A549 (cell line): Measurements from ENCODE around the gene PORCN. TPM values are rescaled to one million over a fixed set of nuclear protein-coding genes. Genes with fewer than 3 reads are reported as not detected.

ENCODE experiments used
- ATAC-seq, 2 experiments: fragments of 200-7000 bp in 1 of 2; fragments of >200 bp in 1 of 2; cut with Nextera tagmentation in 1 of 2; cut with Tn5 transposase in 1 of 2; 3 replicates each; pipeline versions ENCODE4 v1.8.0 to v1.9.1; 2018 to 2020; ENCODE audit warnings: mild to moderate bottlenecking in 1 of 2, moderate library complexity in 1 of 2
- CTCF ChIA-PET: fragments of 300-600 bp; sonication (Branson Sonifier 250); formaldehyde crosslinking; extraction: SDS; loops from one replicate; lab custom pipeline; 2021; ENCODE audit warnings: antibody characterized with exemption, inconsistent platforms; lab: Yijun Ruan, JAX
- POLR2A ChIA-PET: fragments of 350-600 bp; formaldehyde crosslinking; extraction: SDS; loops from one replicate; lab custom pipeline; 2021; ENCODE audit warnings: antibody characterized with exemption, inconsistent platforms; lab: Yijun Ruan, JAX
- DNase-seq, 2 experiments: peaks; one replicate each; pipeline versions ENCODE4 v3.0.0 to v3.0.0-alpha.2; 2011 to 2016; ENCODE audit warnings: low read depth in 1 of 2, low spot score in 1 of 2
- FAIRE-seq: peaks from 2 replicates; lab custom pipeline; 2011; peaks lifted over from hg19 to GRCh38; lab: Jason Lieb, UNC
- H3K27ac ChIP-seq, 2 experiments: fragments of >200 bp; sonication (Bioruptor Twin); formaldehyde crosslinking; 3 replicates each; pipeline ENCODE4 v1.5.1; 2016 to 2017
- H3K4me1 ChIP-seq: fragments of >200 bp; sonication (Bioruptor Twin); formaldehyde crosslinking; 3 replicates; pipeline ENCODE4 v1.6.1; 2016
- H3K4me2 ChIP-seq: fragments of >200 bp; sonication (Bioruptor Twin); formaldehyde crosslinking; 3 replicates; pipeline ENCODE4 v1.6.1; 2016
- H3K4me3 ChIP-seq: fragments of >200 bp; sonication (Bioruptor Twin); formaldehyde crosslinking; 3 replicates; pipeline ENCODE4 v1.5.1; 2016
- H3K9me3 ChIP-seq: fragments of >200 bp; sonication (Bioruptor Twin); formaldehyde crosslinking; 3 replicates; pipeline ENCODE4 v1.6.1; 2016
- ATOH8 ChIP-seq: fragments of 250-450 bp; sonication (Bioruptor Pico); IDR thresholded peaks from 2 replicates; pipeline ENCODE4 v1.5.0; 2020; ENCODE audit warnings: low read depth, mild to moderate bottlenecking, moderate library complexity
- BHLHE40 ChIP-seq: IDR thresholded peaks from 2 replicates; pipeline ENCODE4 v1.6.1; 2012; ENCODE audit warnings: low read depth, low read length, inconsistent platforms
- CHD4 ChIP-seq: fragments of 200-600 bp; sonication (generic); IDR thresholded peaks from 2 replicates; pipeline ENCODE4 v1.6.1; 2016; ENCODE audit warnings: antibody characterized with exemption, mild to moderate bottlenecking, borderline replicate concordance
- E2F6 ChIP-seq: IDR thresholded peaks from 2 replicates; pipeline ENCODE4 v1.6.1; 2012; ENCODE audit warnings: low read depth, borderline replicate concordance
- EHF ChIP-seq: fragments of 250-450 bp; sonication (Bioruptor Pico); IDR thresholded peaks from 2 replicates; pipeline ENCODE4 v1.5.0; 2020; ENCODE audit warnings: mild to moderate bottlenecking
- ELK1 ChIP-seq: fragments of 150-350 bp; IDR thresholded peaks from 2 replicates; pipeline ENCODE4 v1.6.1; 2014; ENCODE audit warnings: low read depth, mild to moderate bottlenecking, low read length
- GATA3 ChIP-seq: IDR thresholded peaks from 2 replicates; pipeline ENCODE4 v1.6.1; 2012; ENCODE audit warnings: borderline replicate concordance
- HDAC2 ChIP-seq: fragments of 200-600 bp; sonication (generic); IDR thresholded peaks from 2 replicates; pipeline ENCODE4 v1.6.1; 2016
- HEYL ChIP-seq: fragments of 250-450 bp; sonication (Bioruptor Pico); IDR thresholded peaks from 2 replicates; pipeline ENCODE4 v1.8.0; 2021; ENCODE audit warnings: mild to moderate bottlenecking, moderate library complexity
- HMGXB4 ChIP-seq: fragments of 250-450 bp; sonication (Bioruptor Pico); IDR thresholded peaks from 2 replicates; pipeline ENCODE4 v1.5.0; 2021; ENCODE audit warnings: mild to moderate bottlenecking, moderate library complexity, borderline replicate concordance
- HOXA7 ChIP-seq: fragments of 250-450 bp; sonication (Bioruptor Pico); IDR thresholded peaks from 2 replicates; pipeline ENCODE4 v1.5.0; 2020; ENCODE audit warnings: mild to moderate bottlenecking, moderate library complexity
- JUN ChIP-seq, 2 experiments: fragments of >200 bp; sonication (Bioruptor Twin); formaldehyde crosslinking; IDR thresholded peaks; 2 replicates in 1 of 2; 3 replicates in 1 of 2; pipeline ENCODE4 v1.6.1; 2016 to 2017
- MYC ChIP-seq: IDR thresholded peaks from 2 replicates; pipeline ENCODE4 v1.6.1; 2012; ENCODE audit warnings: mild to moderate bottlenecking, inconsistent platforms, low read length, improper control_type of control experiment, borderline replicate concordance
- NPAS2 ChIP-seq: fragments of 250-450 bp; sonication (Bioruptor Pico); IDR thresholded peaks from 2 replicates; pipeline ENCODE4 v1.8.0; 2022; ENCODE audit warnings: mild to moderate bottlenecking, moderate library complexity, borderline replicate concordance
- NR3C1 ChIP-seq: fragments of >200 bp; sonication (Bioruptor Twin); formaldehyde crosslinking; IDR thresholded peaks from 3 replicates; pipeline ENCODE4 v1.6.1; 2017
- PBX3 ChIP-seq: IDR thresholded peaks from 2 replicates; pipeline ENCODE4 v1.6.1; 2012
- POLR2A ChIP-seq: IDR thresholded peaks from 2 replicates; pipeline ENCODE4 v1.6.1; 2012; ENCODE audit warnings: mild to moderate bottlenecking, low read length
- REST ChIP-seq: fragments of 200-600 bp; sonication (generic); IDR thresholded peaks from 2 replicates; pipeline ENCODE4 v1.6.1; 2016; ENCODE audit warnings: antibody characterized with exemption, mild to moderate bottlenecking, moderate library complexity
- RFX5 ChIP-seq: fragments of 450-650 bp; IDR thresholded peaks from 2 replicates; pipeline ENCODE4 v1.7.1; 2014; ENCODE audit warnings: antibody characterized with exemption, mild to moderate bottlenecking, moderate library complexity
- SMC3 ChIP-seq: fragments of >200 bp; sonication (Bioruptor Twin); formaldehyde crosslinking; IDR thresholded peaks from 3 replicates; pipeline ENCODE4 v1.6.1; 2018; ENCODE audit warnings: inconsistent platforms
- USF2 ChIP-seq: fragments of 450-650 bp; IDR thresholded peaks from 2 replicates; pipeline ENCODE4 v1.6.1; 2014; ENCODE audit warnings: antibody characterized with exemption
- ZFP36 ChIP-seq: fragments of 450-650 bp; IDR thresholded peaks from 2 replicates; pipeline ENCODE4 v1.6.1; 2014; ENCODE audit warnings: borderline replicate concordance; ENCODE audit not compliant: partially characterized antibody
- ZNF302 ChIP-seq: fragments of 250-450 bp; sonication (Bioruptor Pico); IDR thresholded peaks from 2 replicates; pipeline ENCODE4 v1.9.0; 2021; ENCODE audit warnings: inconsistent platforms, mild to moderate bottlenecking, moderate library complexity
- ZSCAN20 ChIP-seq: fragments of 250-450 bp; sonication (Bioruptor Pico); IDR thresholded peaks from 2 replicates; pipeline ENCODE4 v1.8.0; 2022; ENCODE audit warnings: mild to moderate bottlenecking, moderate library complexity
- WGBS: methylation state at CpG from one replicate; pipeline ENCODE4 v1.1.6; 2017; ENCODE audit errors: missing lambda C conversion rate; 5-methylcytosine and 5-hydroxymethylcytosine counted together
- polyA plus RNA-seq, 4 experiments: library from polyadenylated mRNA; depleted of rRNA in 3 of 4; stranded (reverse); fragments of >200 nt; fragmentation: RNase III in 1 of 4; extraction: RNeasy Plus Mini Kit Qiagen cat#74134 plus additional on column Dnase treatment in 1 of 4; gene quantifications; 2 replicates in 3 of 4; 3 replicates in 1 of 4; pipeline ENCODE4 v1.2.3, GENCODE V29; 2011 to 2017

Gene PORCN
- polyA plus RNA-seq, 2 of the 4 experiments (the other 2 are of a cell fraction) = 9.4 to 18.6 TPM

GRCh38 chrX:48476919-48477318, 31.9 kb upstream of the PORCN start:
- no peak for FAIRE-seq
- TF ChIP-seq ZSCAN20 (CRISPR knock-in tag) (no peak), REST (no peak), MYC (no peak), SMC3 (no peak), GATA3 (no peak)

GRCh38 chrX:48477960-48478755, 30.6 kb upstream of the PORCN start:
- POLR2A ChIA-PET = no interaction called here
- no peak overlapping the region for H3K4me3 ChIP-seq
- no peak overlapping the region for H3K27ac ChIP-seq
- FAIRE-seq = no peak
- TF ChIP-seq USF2 (no peak), EHF (CRISPR knock-in tag) (no peak), HMGXB4 (CRISPR knock-in tag) (no peak)
- TF ChIP-seq, all 56 proteins: peak for 0
- ATAC-seq (no peak), DNase-seq (no peak)
- CTCF ChIA-PET = no interaction called here
- 96% methylated on average over 18 of the region's 19 CpGs for WGBS
- Histone ChIP-seq H3K9me3 (no peaks in the 10 kb centered on the region), H3K4me1 (peaks cover 15% of the 10 kb centered on the region), H3K4me2 (no peak overlapping the region)

More at GRCh38 chrX:48476919-48477318, 31.9 kb upstream of the PORCN start:
- Histone ChIP-seq H3K27ac (peak overlapping the region; percentile 84 to 95), H3K9me3 (no peaks in the 10 kb centered on the region), H3K4me3 (peak overlapping the region; percentile 89), H3K4me1 (peaks cover 15% of the 10 kb centered on the region), H3K4me2 (peak overlapping the region; percentile 84)
- no peak for ATAC-seq
- 68% methylated on average over 4 of the region's 4 CpGs for WGBS
- CTCF ChIA-PET = no interaction called here
- DNase-seq = no peak
- POLR2A ChIA-PET = no interaction called here

GRCh38 chrX:48478806-48479205, 30.0 kb upstream of the PORCN start:
- ChIA-PET CTCF (no interaction called here), POLR2A (no interaction called here)
- DNase-seq (no peak), FAIRE-seq (no peak), ATAC-seq (no peak)
- Histone ChIP-seq H3K4me1 (peaks cover 15% of the 10 kb centered on the region), H3K9me3 (no peaks in the 10 kb centered on the region), H3K27ac (no peak overlapping the region), H3K4me3 (no peak overlapping the region), H3K4me2 (no peak overlapping the region)
- 89% methylated on average over 5 of the region's 5 CpGs for WGBS
- no peak for TF ChIP-seq PBX3
- no peak for TF ChIP-seq JUN (IDR thresholded peaks at IDR 0.05)
- no peak for TF ChIP-seq ATOH8 (CRISPR knock-in tag)
- no peak for TF ChIP-seq NR3C1
- TF ChIP-seq HOXA7 (CRISPR knock-in tag) = no peak
- no peak for TF ChIP-seq CHD4
- no peak for TF ChIP-seq HEYL (CRISPR knock-in tag)
- no peak for TF ChIP-seq ZFP36
- no peak for TF ChIP-seq ZNF302 (CRISPR knock-in tag)
- no peak for TF ChIP-seq E2F6
- no peak for TF ChIP-seq BHLHE40
- TF ChIP-seq RFX5 = no peak
- no peak for TF ChIP-seq HDAC2
- TF ChIP-seq POLR2A = no peak
- no peak for TF ChIP-seq NPAS2 (CRISPR knock-in tag)
- TF ChIP-seq ELK1 = no peak
